DOHH2 (cell line): ENCODE measurements around the gene TEX48.

Source experiments
- CTCF ChIP-seq: fragments of 200-600 bp; sonication (generic); IDR thresholded peaks from one replicate; pipeline ENCODE4 v1.5.1; 2014; ENCODE audit warnings: antibody characterized with exemption, mild to moderate bottlenecking, low read depth, low read length; ENCODE audit not compliant: poor library complexity, severe bottlenecking
- EZH2phosphoT487 ChIP-seq: fragments of 200-600 bp; sonication (generic); IDR thresholded peaks from 2 replicates; pipeline ENCODE4 v1.6.1; 2017; ENCODE audit warnings: borderline replicate concordance, mild to moderate bottlenecking, antibody characterized with exemption, low read length, moderate library complexity, mixed read lengths

- no peak for TF ChIP-seq CTCF
- TF ChIP-seq EZH2phosphoT487 = no peak
Measured at GRCh38 chr9:114666851-114667250, 15.1 kb downstream of the TEX48 start.
